Memory B cell (primary cell): ENCODE data around the gene CLCN7.
A peak's percentile ranks its signal among the peaks of the same experiment; 100 is the strongest.

ENCODE experiments used
- ATAC-seq: fragments of 150-1000 bp; cut with Tn5 transposase; 2 replicates; pipeline ENCODE4 v1.10.0; 2021; ENCODE audit warnings: low read depth, mild to moderate bottlenecking, moderate library complexity
- DNase-seq, 2 donors: peaks; one replicate each; pipeline ENCODE4 v3.0.0; 2022; ENCODE audit warnings: low spot score in 2 of 2
- H3K27ac Mint-ChIP-seq: one replicate; pipeline ENCODE4 v1.8.0; 2022; ENCODE audit warnings: mild to moderate bottlenecking, moderate library complexity, mixed read lengths
- H3K27me3 Mint-ChIP-seq: one replicate; pipeline ENCODE4 v1.8.0; 2022; ENCODE audit warnings: mixed read lengths
- H3K36me3 Mint-ChIP-seq: one replicate; pipeline ENCODE4 v1.8.0; 2022; ENCODE audit warnings: mild to moderate bottlenecking, mixed read lengths
- H3K4me1 Mint-ChIP-seq: one replicate; pipeline ENCODE4 v1.8.0; 2022; ENCODE audit warnings: mixed read lengths
- H3K4me3 Mint-ChIP-seq: one replicate; pipeline ENCODE4 v1.8.0; 2022; ENCODE audit warnings: mild to moderate bottlenecking, moderate library complexity, mixed read lengths
- H3K9me3 Mint-ChIP-seq: one replicate; pipeline ENCODE4 v1.8.0; 2022; ENCODE audit warnings: mixed read lengths

Gene CLCN7, protein sequence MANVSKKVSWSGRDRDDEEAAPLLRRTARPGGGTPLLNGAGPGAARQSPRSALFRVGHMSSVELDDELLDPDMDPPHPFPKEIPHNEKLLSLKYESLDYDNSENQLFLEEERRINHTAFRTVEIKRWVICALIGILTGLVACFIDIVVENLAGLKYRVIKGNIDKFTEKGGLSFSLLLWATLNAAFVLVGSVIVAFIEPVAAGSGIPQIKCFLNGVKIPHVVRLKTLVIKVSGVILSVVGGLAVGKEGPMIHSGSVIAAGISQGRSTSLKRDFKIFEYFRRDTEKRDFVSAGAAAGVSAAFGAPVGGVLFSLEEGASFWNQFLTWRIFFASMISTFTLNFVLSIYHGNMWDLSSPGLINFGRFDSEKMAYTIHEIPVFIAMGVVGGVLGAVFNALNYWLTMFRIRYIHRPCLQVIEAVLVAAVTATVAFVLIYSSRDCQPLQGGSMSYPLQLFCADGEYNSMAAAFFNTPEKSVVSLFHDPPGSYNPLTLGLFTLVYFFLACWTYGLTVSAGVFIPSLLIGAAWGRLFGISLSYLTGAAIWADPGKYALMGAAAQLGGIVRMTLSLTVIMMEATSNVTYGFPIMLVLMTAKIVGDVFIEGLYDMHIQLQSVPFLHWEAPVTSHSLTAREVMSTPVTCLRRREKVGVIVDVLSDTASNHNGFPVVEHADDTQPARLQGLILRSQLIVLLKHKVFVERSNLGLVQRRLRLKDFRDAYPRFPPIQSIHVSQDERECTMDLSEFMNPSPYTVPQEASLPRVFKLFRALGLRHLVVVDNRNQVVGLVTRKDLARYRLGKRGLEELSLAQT

GRCh38 chr16:1474796-1475551 lies at the start of gene CLCN7:
Gene CLCN7, minus strand, starts transcription at chr16:1475028. Its CDS starts 54 bp downstream, at chr16:1474974.
- Mint-ChIP-seq H3K4me1 (peaks cover 35% of the 10 kb centered on the region), H3K27ac (peak within 1 kb of the TSS; percentile 88), H3K36me3 (peaks cover 3% of the 10 kb centered on the region), H3K4me3 (peak within 1 kb of the TSS; percentile 89), H3K9me3 (peaks cover 3% of the 10 kb centered on the region), H3K27me3 (no peaks in the 10 kb centered on the region)
- ATAC-seq (peak; percentile 88), DNase-seq (peak; percentile 84 to 90)

DNA sequence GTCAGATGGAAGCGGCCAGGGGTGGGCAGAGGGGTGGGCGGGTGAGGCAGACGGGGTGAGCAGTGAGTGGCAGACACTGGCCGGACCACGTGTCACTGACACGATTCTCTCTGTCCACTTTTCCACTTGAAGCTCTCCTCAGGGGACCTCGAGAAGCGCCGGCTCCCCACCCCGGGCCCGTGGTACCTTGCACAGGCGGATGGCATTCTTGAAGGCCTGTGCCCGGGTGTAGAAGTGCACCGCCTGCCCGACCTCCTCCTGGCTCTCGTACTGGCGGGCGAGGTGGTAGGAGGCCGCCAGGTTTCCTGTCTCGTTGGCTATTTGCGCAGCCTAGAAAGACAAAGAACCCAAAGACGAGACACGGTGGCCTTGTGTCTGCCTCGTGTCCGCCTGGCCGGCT lies 49.5 kb upstream of the CLCN7 start:
- no peaks in the 10 kb centered on the region for H3K36me3 Mint-ChIP-seq
- peaks cover 2% of the 10 kb centered on the region for H3K27me3 Mint-ChIP-seq
- no peaks in the 10 kb centered on the region for H3K9me3 Mint-ChIP-seq
- DNase-seq (no peak), ATAC-seq (no peak)
- H3K4me1 Mint-ChIP-seq = no peaks in the 10 kb centered on the region
- no peak overlapping the region for H3K4me3 Mint-ChIP-seq
- H3K27ac Mint-ChIP-seq = no peak overlapping the region

- Mint-ChIP-seq H3K27ac (no peak overlapping the region), H3K4me3 (no peak overlapping the region), H3K27me3 (peaks cover 2% of the 10 kb centered on the region), H3K4me1 (no peaks in the 10 kb centered on the region), H3K9me3 (no peaks in the 10 kb centered on the region), H3K36me3 (no peaks in the 10 kb centered on the region)
- no peak for ATAC-seq
- no peak for DNase-seq
These were observed 48.9 kb upstream of the CLCN7 start for GRCh38 chr16:1523581-1524245.

- Mint-ChIP-seq H3K4me3 (no peak overlapping the region), H3K27me3 (no peaks in the 10 kb centered on the region), H3K36me3 (no peaks in the 10 kb centered on the region), H3K27ac (no peak overlapping the region), H3K4me1 (no peaks in the 10 kb centered on the region), H3K9me3 (no peaks in the 10 kb centered on the region)
- no peak for ATAC-seq
- no peak for DNase-seq
These were observed 45.6 kb upstream of the CLCN7 start for GRCh38 chr16:1520461-1520860.

DNA sequence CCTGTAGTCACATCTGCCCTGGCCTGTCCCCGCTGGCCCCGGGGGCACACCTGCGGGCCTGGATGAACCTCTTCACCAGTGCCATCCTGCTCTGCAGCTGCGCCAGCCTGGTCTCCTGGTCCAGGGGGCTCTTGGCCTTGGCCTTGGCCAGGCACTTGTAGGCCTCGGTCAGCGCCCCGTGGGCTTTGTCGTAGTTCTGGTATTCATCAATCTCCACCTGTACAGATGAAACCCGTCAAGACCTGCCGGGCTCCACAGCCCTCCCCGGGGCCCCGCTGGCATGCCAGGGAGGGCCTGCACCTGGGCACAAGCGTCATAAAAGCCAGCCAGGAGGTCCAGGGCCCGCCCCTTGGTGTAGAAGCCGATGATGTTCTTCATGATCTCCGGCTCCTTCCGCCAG lies 45.0 kb upstream of the CLCN7 start:
- DNase-seq = no peak
- no peaks in the 10 kb centered on the region for H3K27me3 Mint-ChIP-seq
- peaks cover 2% of the 10 kb centered on the region for H3K9me3 Mint-ChIP-seq
- ATAC-seq = no peak
- H3K4me3 Mint-ChIP-seq = no peak overlapping the region
- H3K36me3 Mint-ChIP-seq = no peaks in the 10 kb centered on the region
- no peak overlapping the region for H3K27ac Mint-ChIP-seq
- no peaks in the 10 kb centered on the region for H3K4me1 Mint-ChIP-seq

DNA sequence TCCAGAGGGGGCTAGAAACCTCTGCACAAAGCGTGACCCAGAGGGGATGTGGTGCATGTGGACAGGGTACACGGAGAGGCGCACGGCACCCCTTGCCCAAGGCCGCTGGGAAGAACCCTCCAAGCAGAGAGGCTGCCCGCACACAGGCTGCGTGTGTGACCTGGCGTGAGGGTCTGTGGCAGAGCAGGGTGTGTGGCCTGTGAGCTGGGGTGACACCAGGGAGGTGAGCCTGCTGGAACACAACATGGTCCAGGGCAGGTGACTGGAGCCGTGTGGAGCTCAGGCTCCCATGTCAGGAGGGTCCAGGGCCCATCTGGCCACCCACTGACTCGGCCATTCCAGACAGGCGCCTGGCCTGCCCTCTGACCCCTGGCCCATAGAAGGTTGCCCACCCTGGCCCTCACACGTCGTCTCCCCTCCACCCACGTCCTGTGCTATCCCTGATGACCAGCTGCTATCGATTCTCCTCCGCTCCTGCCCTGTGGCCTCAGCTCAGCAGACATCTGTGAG lies 43.9 kb upstream of the CLCN7 start:
- peaks cover 3% of the 10 kb centered on the region for H3K9me3 Mint-ChIP-seq

GRCh38 chr16:1514507-1514906 lies 39.7 kb upstream of the CLCN7 start:
- no peak overlapping the region for H3K27ac Mint-ChIP-seq
- peaks cover 3% of the 10 kb centered on the region for H3K9me3 Mint-ChIP-seq
- no peaks in the 10 kb centered on the region for H3K27me3 Mint-ChIP-seq
- ATAC-seq (no peak), DNase-seq (no peak)
- no peak overlapping the region for H3K4me3 Mint-ChIP-seq
- no peaks in the 10 kb centered on the region for H3K4me1 Mint-ChIP-seq
- H3K36me3 Mint-ChIP-seq = peaks cover 16% of the 10 kb centered on the region

More for the DNA sequence above, 43.9 kb upstream of the CLCN7 start:
- ATAC-seq (no peak), DNase-seq (no peak)
- Mint-ChIP-seq H3K4me3 (no peak overlapping the region), H3K27me3 (no peaks in the 10 kb centered on the region), H3K36me3 (no peaks in the 10 kb centered on the region), H3K4me1 (no peaks in the 10 kb centered on the region), H3K27ac (no peak overlapping the region)

- H3K9me3 Mint-ChIP-seq = peaks cover 3% of the 10 kb centered on the region
- no peak overlapping the region for H3K4me3 Mint-ChIP-seq
- H3K4me1 Mint-ChIP-seq = no peaks in the 10 kb centered on the region
- H3K36me3 Mint-ChIP-seq = peaks cover 16% of the 10 kb centered on the region
- no peak overlapping the region for H3K27ac Mint-ChIP-seq
- ATAC-seq = no peak
- no peaks in the 10 kb centered on the region for H3K27me3 Mint-ChIP-seq
- no peak for DNase-seq
These were observed 37.9 kb upstream of the CLCN7 start for GRCh38 chr16:1512774-1513173.

GRCh38 chr16:1511662-1512569 lies 37.1 kb upstream of the CLCN7 start:
- DNase-seq (no peak), ATAC-seq (no peak)
- no peak overlapping the region for H3K27ac Mint-ChIP-seq
- no peaks in the 10 kb centered on the region for H3K4me1 Mint-ChIP-seq
- H3K27me3 Mint-ChIP-seq = no peaks in the 10 kb centered on the region
- no peak overlapping the region for H3K4me3 Mint-ChIP-seq
- peaks cover 3% of the 10 kb centered on the region for H3K9me3 Mint-ChIP-seq
- peaks cover 19% of the 10 kb centered on the region for H3K36me3 Mint-ChIP-seq

DNA sequence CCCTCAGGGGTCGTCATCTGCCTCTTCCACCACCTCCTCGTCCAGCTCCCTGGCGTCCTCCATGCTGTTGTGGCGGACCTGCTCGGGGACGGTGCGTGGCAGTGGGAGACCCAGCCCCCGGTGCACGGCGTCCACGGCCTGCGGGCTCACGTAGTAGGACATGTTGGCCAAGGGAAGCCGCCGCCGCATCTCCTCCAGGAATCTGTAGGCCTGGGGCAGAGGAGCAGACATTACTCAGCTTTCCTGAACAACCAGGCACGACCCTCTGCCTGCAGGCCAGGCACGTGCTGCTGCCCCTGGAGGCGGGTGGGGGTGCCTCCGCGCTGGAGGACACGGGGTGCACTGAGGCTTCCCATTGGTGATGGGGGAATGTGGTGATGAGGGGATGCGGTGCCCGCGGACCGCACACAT lies 36.1 kb upstream of the CLCN7 start:
- peaks cover 3% of the 10 kb centered on the region for H3K9me3 Mint-ChIP-seq
- H3K4me1 Mint-ChIP-seq = no peaks in the 10 kb centered on the region
- H3K36me3 Mint-ChIP-seq = peaks cover 22% of the 10 kb centered on the region
- H3K27me3 Mint-ChIP-seq = no peaks in the 10 kb centered on the region
- no peak for ATAC-seq
- no peak for DNase-seq
- no peak overlapping the region for H3K27ac Mint-ChIP-seq
- H3K4me3 Mint-ChIP-seq = no peak overlapping the region

DNA sequence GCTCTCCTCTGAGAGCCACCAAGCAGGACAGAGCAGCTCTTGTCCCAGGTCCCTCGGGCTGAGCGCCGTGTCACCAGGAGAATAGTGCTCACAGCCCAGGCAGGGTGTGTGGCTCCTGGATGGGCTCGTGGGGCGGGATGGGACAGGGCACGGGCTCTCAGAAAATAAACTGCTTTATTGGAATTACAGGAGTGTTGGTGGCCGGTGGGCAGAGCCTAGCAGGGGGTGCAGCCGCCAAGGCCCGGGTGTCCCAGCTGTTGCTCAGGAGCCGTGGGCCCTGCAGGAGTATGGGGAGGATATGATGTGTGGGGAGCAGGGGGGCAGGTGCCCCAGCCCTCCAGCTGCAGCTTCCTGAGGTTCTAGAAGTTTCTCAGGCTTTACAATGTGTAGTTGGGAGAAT lies 35.4 kb upstream of the CLCN7 start:
- no peaks in the 10 kb centered on the region for H3K4me1 Mint-ChIP-seq
- H3K27me3 Mint-ChIP-seq = no peaks in the 10 kb centered on the region
- no peak for ATAC-seq
- no peak overlapping the region for H3K4me3 Mint-ChIP-seq
- peaks cover 22% of the 10 kb centered on the region for H3K36me3 Mint-ChIP-seq
- H3K27ac Mint-ChIP-seq = no peak overlapping the region
- DNase-seq = no peak
- H3K9me3 Mint-ChIP-seq = peaks cover 3% of the 10 kb centered on the region

DNA sequence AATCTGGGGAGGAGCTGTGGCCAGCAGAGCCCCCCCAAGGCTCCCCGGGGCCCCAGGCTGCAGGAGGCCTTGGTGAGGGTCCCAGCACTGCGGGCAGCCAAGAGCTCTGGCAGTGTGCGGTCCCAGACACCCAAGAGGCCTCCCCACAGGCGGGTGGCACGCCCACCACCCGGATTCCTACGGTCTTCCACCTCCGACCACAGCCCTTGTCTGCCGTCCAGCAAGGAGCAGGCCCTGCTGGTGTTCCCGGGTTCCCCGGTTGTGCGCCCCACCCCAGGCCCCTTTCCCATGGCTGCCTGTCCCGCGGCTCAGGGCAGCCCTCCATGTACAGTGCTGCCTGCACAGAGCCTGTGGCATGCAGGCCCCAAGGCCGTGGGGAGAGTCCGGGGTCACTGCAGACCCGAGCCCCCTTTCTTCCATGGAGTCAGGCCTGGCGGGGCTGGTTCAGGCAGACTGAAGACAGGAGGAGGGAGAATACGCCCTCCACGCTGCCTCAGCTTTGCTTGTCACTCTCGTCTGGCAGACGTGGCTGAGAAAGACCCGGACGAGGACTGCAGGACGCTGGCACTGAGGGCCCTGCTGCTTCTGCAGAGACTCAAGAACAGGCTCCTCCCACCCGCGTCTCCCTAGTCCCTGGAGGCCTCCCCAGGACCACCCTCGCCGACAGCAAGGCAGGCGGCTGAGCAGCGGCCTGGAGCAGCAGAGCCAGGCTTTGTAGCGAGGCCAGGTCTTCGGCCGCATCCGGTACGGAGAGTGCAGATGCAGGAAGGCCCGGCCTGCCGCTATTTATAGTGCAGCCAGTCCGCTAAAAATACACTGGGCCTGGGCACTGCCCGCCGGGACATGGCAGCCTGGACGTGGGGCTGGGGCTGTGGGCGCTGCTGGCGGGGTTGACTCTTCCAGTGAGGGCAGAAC lies 34.7 kb upstream of the CLCN7 start:
- no peak for DNase-seq
- Mint-ChIP-seq H3K4me1 (no peaks in the 10 kb centered on the region), H3K27me3 (no peaks in the 10 kb centered on the region), H3K9me3 (no peaks in the 10 kb centered on the region), H3K27ac (no peak overlapping the region), H3K4me3 (no peak overlapping the region), H3K36me3 (peaks cover 22% of the 10 kb centered on the region)
- no peak for ATAC-seq
